Left colon (tissue), 2 donors: ENCODE measurements around the gene MREG. TPM values are rescaled to one million over a fixed set of nuclear protein-coding genes. Genes with fewer than 3 reads are reported as not detected.

Experiments
- ATAC-seq: fragments of 200-7000 bp; cut with Tn5 transposase; one replicate; pipeline ENCODE4 v1.9.1; 2020; ENCODE audit warnings: mild to moderate bottlenecking, moderate library complexity
- DNase-seq, 2 donors: peaks; one replicate each; pipeline ENCODE4 v3.0.0-alpha.2; 2020
- intact Hi-C, 2 donors: fragments of 100-400 bp; cut with DNase I in 1 of 2; cut with micrococcal nuclease in 1 of 2; formaldehyde crosslinking; loops; one replicate each; pipeline versions ENCODE4 v1.11.2 to v1.14.0; 2022; cut with DNase I, micrococcal nuclease
- total RNA-seq, 2 donors: library from RNA; stranded (reverse); fragmentation: NEBNext Ultra II Directional; extraction: Animal tissue kit (Norgen Biotek cat#: 25700); gene quantifications; one replicate each; pipeline ENCODE4 v1.2.1, GENCODE V29; 2021
- donor health status: DM: no; HTN: no; CAD: no.
- donor health status: DM: yes; HTN: yes; CAD: no.

The MREG gene
- total RNA-seq, 2 donors from 2014 or later: 8.9 to 12.4 TPM

GRCh38 chr2:215911301-215912085, 101.9 kb downstream of the MREG start:
- intact Hi-C loops: loop anchor here in 1 of 2 donors (10.0 kb wide), 1 partner anchor 457 kb away; no protein-coding TSS in a partner anchor
- no peak for ATAC-seq

GRCh38 chr2:215910180-215910579, 103.2 kb downstream of the MREG start:
- DNase-seq (no peak), ATAC-seq (no peak)
- intact Hi-C loops: loop anchor here in 1 of 2 donors (10.0 kb wide), 1 partner anchor 455 kb away; no protein-coding TSS in a partner anchor

More at GRCh38 chr2:215911301-215912085, 101.9 kb downstream of the MREG start:
- DNase-seq: no peak

- intact Hi-C loops: no loop called here
- DNase-seq (no peak), ATAC-seq (no peak)
These were observed 106.2 kb downstream of the MREG start for GRCh38 chr2:215907147-215907546.

GRCh38 chr2:215906458-215906857, 106.9 kb downstream of the MREG start:
- intact Hi-C loops: no loop called here
- ATAC-seq: no peak
- DNase-seq: no peak

GRCh38 chr2:215905691-215906090, 107.7 kb downstream of the MREG start:
- ATAC-seq (no peak), DNase-seq (no peak)
- intact Hi-C loops: no loop called here

- DNase-seq (no peak), ATAC-seq (no peak)
- intact Hi-C loops: no loop called here
These were observed 109.2 kb downstream of the MREG start for GRCh38 chr2:215904101-215904500.

- no peak for ATAC-seq
- no peak for DNase-seq
- intact Hi-C loops: no loop called here
These were observed 110.1 kb downstream of the MREG start for GRCh38 chr2:215903203-215903602.

- intact Hi-C loops: no loop called here
- DNase-seq (no peak), ATAC-seq (no peak)
These were observed 111.6 kb downstream of the MREG start for GRCh38 chr2:215901796-215902195.

GRCh38 chr2:215900843-215901242, 112.5 kb downstream of the MREG start:
- ATAC-seq (no peak), DNase-seq (no peak)
- intact Hi-C loops: no loop called here

GRCh38 chr2:215900203-215900611, 113.1 kb downstream of the MREG start:
- ATAC-seq: no peak
- intact Hi-C loops: no loop called here
- no peak for DNase-seq

GRCh38 chr2:215899141-215900074, 113.9 kb downstream of the MREG start:
- intact Hi-C loops: no loop called here
- no peak for ATAC-seq
- no peak for DNase-seq

GRCh38 chr2:215898363-215898762, 115.0 kb downstream of the MREG start:
- intact Hi-C loops: no loop called here
- no peak for DNase-seq
- no peak for ATAC-seq

- DNase-seq (no peak), ATAC-seq (no peak)
- intact Hi-C loops: no loop called here
These were observed 116.4 kb downstream of the MREG start for GRCh38 chr2:215896921-215897320.

- intact Hi-C loops: no loop called here
- DNase-seq (no peak), ATAC-seq (no peak)
These were observed 118.0 kb downstream of the MREG start for GRCh38 chr2:215895330-215895729.

Other genes starting within 250 kb of the MREG start
- gene PECR, start 68.3 kb upstream of the MREG start, total RNA-seq: 10 to 100 TPM; 20.2 to 26.6 TPM
- under 1 TPM; 0.22 to 0.37 TPM for gene TMEM169, start 68.4 kb upstream of the MREG start, total RNA-seq
- gene XRCC5, start 95.8 kb upstream of the MREG start, total RNA-seq: 100 to 1,000 TPM; 163 to 189 TPM